GM12874 (cell line): ENCODE results near the gene PRCP.

ENCODE experiments used
- TF ChIP-seq, protein P1 (sequence below): IDR thresholded peaks from 2 replicates; pipeline ENCODE4 v1.5.1; 2011; ENCODE audit warnings: low read depth, mild to moderate bottlenecking, control low read depth, low read length, moderate library complexity; ENCODE audit not compliant: insufficient read depth

PRCP gene

DNA sequence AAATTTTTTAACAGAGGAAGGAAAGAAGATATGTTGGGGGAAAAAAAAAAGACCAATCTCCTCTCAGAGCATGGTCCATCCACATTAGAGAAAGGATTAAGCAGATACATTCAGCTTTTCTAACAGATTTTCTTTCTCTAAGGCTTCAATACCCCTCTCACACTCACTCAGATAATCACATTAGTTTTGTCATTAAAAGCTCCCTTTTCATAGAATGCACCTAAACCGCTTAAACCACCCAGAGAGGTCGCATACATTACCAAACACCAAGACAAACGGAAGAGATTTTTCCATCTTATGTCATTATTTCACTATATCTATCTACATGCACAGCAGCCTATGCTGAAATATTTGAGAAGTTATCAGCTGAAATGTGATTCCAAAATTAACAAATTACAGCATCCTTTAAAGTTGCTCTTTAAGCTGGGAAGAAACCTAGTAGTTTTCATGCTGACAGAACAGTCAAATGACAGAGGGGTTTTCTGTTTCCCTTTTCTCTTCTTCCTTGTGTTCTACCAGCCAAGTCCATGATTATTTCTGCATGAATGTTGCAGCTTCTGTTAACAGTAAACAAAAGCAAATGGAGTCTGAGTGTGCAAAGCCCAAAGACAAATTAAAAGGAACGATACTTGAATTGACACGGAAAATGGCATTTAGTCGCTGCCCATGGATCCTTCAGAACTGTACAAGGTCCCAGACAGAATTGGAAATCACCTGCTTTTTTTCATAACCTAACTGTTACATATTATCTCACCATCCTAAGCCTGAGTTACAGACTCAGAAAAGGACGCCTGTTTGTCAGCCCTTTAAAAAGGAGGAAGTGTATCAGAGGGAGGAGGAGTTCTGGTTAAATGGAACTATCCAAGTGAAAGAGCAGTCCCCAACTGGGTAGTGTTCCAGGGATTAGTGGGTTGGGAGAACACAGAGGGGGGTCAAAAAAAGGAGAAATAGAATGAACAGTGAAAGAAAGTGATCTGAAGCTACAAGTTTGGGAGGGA is 54.6 kb downstream of the PRCP start:
- TF ChIP-seq, protein P1, sequence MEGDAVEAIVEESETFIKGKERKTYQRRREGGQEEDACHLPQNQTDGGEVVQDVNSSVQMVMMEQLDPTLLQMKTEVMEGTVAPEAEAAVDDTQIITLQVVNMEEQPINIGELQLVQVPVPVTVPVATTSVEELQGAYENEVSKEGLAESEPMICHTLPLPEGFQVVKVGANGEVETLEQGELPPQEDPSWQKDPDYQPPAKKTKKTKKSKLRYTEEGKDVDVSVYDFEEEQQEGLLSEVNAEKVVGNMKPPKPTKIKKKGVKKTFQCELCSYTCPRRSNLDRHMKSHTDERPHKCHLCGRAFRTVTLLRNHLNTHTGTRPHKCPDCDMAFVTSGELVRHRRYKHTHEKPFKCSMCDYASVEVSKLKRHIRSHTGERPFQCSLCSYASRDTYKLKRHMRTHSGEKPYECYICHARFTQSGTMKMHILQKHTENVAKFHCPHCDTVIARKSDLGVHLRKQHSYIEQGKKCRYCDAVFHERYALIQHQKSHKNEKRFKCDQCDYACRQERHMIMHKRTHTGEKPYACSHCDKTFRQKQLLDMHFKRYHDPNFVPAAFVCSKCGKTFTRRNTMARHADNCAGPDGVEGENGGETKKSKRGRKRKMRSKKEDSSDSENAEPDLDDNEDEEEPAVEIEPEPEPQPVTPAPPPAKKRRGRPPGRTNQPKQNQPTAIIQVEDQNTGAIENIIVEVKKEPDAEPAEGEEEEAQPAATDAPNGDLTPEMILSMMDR, result no peak

DNA sequence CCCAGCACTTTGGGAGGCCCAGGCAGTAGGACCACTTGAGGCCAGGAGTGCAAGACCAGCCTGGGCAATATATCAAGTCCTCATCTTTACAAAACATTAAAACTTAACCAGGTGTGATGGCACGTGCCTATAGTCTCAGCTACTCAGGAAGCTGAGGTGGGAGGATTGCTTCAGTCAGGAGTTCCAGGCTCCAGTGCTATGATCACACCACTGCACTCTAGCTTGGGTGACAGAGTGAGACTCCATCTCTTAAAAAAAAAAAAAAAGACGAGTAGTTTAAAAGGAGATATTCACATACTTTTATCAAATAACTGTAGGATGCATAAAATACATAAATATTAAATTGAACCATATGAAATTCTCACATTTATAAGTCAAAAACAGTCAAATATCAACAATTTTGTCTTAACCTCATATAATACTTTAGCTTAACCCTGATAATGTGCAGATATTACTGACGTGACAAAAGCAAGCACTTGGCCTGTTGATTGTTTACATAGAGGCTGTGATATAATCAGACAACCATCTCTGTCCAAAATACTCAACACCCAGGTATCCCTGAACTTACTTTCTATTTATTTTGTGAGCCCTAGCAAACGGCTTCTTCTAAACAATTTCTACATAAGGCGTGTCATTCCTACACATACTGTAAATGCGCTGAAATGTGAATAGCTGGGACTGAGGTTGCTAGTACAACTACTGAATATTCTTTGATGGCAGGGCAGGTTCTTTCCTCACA is 57.0 kb downstream of the PRCP start:
- TF ChIP-seq, protein P1, result no peak

DNA sequence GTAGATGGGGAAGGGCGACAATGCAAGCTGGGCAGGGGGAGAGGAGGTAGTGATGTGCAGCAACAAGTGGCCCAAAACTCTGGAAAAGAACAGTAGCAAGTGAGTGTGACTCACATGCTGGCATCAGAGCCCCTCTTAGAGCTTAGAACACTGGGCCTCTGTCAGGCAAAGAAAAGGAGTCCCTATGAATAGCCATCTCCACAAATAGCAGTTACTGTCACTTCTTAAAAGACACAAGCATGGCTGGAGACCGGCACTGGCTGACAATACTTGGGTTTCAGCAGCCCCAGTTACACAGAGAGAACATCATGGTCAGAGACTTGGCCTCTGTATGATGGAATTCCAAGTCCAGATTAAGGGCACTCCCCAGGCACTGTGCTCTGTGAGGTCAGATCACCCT is 58.2 kb downstream of the PRCP start:
- TF ChIP-seq, protein P1, result no peak

DNA sequence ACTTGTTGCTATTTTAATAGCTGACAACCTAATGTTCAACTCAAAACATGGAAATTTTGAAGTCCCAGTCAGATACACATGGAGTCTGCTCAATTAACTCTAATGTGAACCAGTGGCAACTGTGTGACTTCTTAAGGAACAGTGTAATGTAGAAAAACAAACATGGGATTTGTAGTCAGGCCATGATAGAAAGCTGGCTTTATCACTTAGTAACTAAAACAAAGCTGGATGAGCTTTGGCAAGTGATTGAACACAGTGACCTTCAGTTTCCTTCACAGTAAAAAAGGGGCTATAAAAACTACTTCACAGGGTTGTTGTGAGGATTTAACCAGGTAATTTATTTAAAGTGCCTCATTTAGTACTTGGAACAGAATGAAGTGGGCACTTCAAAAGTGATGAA is 62.6 kb downstream of the PRCP start:
- TF ChIP-seq, protein P1, result no peak

DNA sequence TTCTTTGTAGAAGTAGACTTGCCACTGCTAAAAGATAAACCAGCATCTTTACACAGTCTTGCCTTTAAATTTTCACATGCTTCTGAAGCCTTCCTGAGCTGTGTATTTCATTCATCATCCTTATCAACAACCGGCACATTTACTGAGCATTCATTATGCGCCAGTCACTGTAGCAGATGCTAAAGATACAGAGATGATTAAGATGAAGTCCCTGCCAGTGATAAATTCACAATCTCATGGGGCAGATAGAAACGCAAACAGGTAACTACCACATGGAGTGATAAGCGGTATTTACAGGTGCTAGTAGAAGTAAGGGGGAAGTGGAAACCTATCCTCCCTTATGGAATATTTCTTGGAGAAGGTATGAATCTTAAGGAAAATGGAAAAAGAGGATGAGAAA is 67.2 kb downstream of the PRCP start:
- TF ChIP-seq, protein P1, result no peak

DNA sequence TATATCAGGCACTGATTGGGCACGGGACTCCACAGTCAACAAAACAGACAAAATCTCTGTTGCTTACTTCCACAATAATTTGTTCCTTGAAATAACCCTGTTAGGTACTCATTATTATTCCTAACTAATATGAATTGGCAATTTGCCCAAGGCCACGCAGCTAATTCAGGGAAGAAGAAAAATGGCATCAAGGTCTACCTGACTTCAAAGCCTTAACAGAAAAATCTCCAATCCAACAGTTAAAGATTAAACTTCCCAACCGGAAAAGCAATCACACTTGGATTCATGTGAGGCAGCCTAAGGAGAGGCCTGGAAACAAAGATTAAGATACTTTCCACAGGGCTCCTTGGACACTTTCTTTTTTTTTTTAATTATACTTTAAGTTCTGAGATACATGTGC is 68.9 kb downstream of the PRCP start:
- TF ChIP-seq, protein P1, result no peak

DNA sequence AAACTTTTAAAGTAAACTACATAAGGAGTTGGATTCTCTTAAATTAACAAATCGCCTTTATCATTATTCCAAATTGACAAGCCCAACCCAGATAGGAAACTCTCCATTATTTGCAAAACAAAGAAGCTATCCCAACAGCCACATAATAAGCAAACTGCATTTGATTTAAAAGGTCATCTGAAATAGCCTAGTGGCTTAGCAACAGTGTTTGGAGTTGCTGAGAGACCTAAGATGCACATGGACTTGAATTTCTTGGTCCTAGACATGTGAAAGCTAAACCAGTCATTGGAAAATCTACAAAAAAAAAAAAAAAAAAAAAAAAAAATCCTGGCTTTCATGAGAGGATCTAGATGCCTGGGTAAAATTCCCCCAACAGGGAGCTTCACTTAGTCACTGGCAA is 69.5 kb downstream of the PRCP start:
- TF ChIP-seq, protein P1, result no peak
